Stimulated activated naive CD4-positive, alpha-beta T cell (primary cell): ENCODE measurements around the gene UGT2B28.
"Not testable (repeated sequence)": the region's sequence is repeated elsewhere in the genome, so short reads cannot be mapped to it uniquely, and the experiment has no call there.

Experiments used
- DNase-seq, 6 experiments: peaks; one replicate each; lab custom pipeline; 2025; lab: John Stamatoyannopoulos, UW

The UGT2B28 gene

DNA sequence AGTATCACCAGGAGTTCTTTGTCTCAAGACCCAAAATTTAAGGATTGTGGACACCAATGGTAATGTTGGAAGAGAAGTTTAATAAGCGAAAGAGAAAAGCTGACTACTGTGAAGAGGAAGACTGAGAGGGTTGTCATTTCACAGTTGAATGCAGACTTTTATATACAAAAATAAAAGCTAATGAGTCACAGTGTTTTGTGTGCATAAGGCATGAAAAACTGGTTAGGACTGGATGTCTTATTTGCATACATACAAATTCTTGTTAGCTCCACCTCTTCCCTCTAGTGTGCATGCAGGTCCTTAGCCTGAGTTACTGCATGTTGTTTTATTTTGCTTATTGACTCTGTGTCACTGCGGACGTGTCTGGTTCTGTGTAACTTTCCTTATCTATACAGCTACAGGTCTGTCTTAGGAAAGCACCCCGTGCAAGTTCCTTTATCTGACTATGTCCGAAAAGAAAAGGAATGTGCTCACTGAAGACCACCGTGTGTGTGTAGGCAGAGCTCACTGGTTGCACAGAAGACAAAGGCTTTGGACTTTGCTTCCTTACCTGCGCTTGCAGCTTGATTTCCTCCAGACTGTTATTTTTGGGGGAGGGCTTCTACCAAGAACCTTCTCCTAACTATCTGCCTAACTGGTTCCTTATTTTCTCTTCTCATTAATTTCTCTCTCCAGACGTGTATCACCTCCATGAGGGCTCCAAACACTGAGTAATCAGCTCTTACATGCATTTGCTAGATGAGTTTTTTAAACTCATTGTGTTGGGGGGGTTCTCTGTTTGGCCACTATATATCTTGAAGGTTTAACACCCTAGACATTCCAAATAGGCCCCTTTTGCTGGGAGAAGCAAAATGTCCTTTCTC lies 63.5 kb downstream of the UGT2B28 start:
- not testable (repeated sequence) for DNase-seq
